HG03571 (cell line): ENCODE data around the gene SLC13A1.

ENCODE experiments used
- ATAC-seq: cut with Tn5 transposase; IDR thresholded peaks from one replicate; pipeline ENCODE4 v1.9.1; 2021; ENCODE audit not compliant: unreplicated experiment

SLC13A1 gene

GRCh38 chr7:123198111-123198510 is 1.7 kb downstream of the SLC13A1 start:
- no peak for ATAC-seq

DNA sequence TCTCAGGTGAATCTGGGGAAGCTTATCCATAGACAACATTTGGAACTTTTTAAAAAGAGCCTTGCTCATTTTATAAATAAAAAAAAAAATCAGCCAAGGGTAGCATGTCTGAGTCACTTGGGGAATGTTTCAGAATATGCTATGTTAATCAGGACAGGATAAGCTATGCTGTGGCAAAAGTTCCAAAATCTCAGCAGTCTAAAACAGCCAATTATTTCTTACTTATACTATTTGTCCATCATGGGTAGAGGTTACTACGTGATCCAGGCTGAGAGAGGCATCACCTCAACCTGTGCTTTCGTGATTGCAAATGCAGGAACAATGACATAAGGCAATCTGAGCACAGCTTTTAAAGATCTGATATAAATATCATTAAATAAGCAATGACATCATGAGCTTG is 6.5 kb downstream of the SLC13A1 start:
- ATAC-seq = no peak

GRCh38 chr7:123191132-123191531 is 8.6 kb downstream of the SLC13A1 start:
- ATAC-seq = no peak

DNA sequence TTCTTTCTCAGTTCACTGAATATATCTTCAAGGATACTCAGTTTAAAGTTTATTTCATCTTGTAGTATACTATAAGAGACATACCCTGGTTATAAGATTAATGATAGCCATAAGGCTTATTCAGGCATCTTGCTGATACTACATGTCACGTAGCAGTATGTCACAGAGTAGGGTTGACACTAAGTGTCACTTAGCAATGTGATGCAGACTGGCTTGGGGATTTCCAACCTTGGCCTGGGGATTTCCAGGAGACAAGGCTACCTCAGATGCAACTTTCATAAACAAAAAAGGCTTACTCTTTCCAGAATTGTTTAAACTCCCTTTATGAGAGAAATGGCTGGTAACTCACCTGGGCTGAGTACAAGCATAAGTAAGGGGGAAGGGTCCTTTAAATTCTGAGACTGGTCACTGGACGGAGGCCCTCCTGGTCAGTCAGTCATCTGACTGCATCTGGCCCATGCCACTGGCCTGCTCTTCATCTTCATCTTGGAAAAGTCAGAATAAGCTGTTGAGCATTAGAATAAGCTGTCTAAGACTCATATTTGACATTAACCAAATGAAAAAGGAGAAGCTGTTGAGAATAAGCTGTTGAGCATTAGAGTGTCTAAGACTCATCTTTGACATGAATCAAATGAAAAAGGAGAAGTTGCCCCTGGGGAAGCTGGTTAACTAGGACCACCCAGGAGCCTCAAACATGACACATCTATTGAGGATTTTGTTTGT is 9.5 kb downstream of the SLC13A1 start:
- peak; percentile 90 for ATAC-seq

DNA sequence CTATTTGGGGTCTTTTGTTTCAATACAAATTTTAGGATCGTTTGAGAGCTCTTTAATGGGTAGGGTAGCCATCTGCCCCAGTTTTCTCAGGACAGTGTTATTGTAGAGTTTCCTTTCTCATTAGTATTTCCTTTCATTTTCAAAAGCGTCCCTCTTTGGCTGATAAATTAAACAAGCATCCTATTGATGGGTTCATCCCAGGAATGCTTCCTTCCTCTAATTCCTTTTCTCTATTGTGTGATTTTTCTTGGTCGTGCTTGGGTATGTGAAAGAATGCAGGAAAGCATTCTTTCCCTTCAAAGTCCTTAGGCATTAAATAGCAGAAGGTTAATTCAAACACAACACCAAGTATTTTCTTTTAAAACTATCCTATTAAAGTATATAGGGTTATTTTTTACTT is 14.0 kb downstream of the SLC13A1 start:
- ATAC-seq = no peak

DNA sequence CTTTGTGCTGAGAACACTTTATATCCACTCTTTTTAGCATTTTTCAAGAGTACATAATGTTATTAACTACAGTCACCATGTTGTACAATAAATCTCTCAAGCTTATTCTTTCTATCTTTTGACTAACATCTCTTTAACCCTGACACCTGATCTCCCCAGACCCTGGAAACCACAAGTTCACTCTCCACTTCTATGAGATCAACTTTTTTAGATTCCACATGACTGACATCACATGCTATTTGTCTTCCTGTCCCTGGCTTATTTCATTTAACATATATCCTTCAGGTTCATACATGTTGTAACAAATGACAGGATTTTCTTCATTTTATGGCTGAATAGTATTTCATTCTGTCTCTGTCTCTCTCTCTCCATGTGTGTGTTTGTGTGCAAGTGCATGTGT is 15.5 kb downstream of the SLC13A1 start:
- ATAC-seq = no peak

GRCh38 chr7:123183431-123183830 is 16.3 kb downstream of the SLC13A1 start:
- no peak for ATAC-seq

DNA sequence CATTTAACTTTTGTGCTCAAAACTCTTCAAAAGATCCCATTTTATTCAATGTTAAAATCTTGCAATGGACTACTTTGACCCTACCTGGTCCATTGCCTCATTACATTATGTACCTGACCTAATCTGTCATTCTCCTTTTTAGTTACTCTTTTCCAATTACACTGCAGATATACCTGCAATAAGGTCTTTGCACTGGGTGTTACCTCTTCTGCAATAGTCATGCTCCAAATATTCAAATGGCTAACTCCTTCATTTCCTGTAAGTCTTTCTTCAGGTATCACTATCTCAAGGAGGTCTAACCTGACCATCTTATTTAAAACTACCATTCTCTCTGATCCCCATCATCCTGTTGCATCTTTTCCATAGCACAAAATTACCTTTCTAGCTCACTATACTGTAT is 22.3 kb downstream of the SLC13A1 start:
- no peak for ATAC-seq

- no peak for ATAC-seq
Observed at GRCh38 chr7:123170333-123171246, 29.2 kb downstream of the SLC13A1 start.

DNA sequence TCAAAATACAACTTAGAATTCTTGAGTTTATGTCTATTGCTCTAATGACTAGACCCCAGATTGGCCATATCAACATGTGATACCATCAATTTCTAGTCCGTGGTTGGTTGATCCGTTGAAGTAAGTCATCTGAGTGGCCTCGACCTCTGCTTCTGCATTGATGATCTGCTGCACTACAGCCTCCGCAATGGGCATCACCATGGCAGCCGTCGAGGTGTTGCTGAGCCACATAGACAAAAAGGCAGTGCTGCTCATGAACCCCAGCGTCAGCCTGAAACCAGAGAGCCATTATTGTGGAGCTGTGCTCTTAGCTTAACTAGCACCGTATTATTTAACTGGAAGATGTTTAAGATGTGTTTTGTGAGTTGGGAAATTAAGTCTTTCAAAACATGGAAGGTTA is 30.7 kb downstream of the SLC13A1 start:
- no peak for ATAC-seq

- no peak for ATAC-seq
Observed at GRCh38 chr7:123157606-123158005, 42.2 kb downstream of the SLC13A1 start.

DNA sequence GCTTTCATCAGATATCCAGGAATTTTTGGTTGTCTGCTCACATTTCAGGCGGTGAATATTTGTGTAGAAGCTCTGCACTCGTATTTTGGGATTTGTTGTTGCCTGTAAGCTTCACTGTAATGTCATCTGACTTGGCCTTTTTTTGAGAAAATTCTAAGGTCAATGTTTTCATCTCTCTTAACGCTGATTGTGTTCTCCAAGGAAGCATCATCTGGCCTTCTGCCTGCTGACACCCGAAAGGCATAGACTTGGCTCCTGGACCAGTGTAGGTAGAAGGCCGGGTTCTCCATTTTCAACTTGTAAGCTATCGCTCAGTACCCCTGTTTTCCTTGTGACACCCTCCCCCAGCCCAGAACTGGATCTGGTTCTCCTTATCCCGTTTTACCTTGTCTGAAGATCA is 44.2 kb downstream of the SLC13A1 start:
- no peak for ATAC-seq

GRCh38 chr7:123154231-123154860 is 45.4 kb downstream of the SLC13A1 start:
- ATAC-seq = peak; percentile 96

DNA sequence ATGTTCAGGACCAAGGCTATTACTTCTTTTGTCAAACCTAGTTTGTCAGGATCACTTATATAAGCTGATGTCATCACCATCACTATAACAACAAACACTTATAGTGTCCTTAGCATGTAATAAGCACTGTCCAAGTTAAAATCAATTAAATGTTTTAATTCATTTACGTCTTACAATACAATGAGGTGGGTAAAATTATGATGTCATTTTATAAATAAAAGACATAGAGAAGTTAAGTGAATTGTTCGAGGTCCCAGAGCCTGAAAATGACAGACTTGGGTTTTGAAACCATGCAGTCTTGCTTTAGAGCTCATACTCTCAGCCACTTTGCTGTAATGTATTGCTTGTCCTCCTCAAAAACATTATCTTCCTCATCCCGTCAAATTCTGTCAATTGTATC is 48.3 kb downstream of the SLC13A1 start:
- no peak for ATAC-seq

DNA sequence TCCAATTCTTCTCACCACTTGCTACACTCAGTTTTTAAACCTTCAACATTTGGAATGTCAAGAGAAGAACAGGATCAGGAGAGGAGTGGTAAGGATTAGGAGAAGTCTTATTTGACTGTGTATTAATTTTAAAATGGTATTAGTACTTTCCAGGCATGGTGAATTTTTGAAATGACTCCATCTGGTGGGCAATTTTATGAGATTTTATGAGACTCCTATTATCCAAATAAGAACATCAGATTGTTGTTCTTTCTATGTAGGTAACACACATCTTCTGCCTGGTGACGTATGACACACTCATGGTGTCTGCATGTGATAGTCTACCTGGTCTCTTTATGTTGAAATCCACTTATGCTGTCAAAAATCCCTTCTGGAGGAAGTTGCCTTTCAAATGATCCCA is 51.0 kb downstream of the SLC13A1 start:
- ATAC-seq = no peak

GRCh38 chr7:123143252-123144006 is 56.3 kb downstream of the SLC13A1 start:
- no peak for ATAC-seq

GRCh38 chr7:123140561-123140960 is 59.2 kb downstream of the SLC13A1 start:
- ATAC-seq = no peak

GRCh38 chr7:123135960-123136359 is 63.8 kb downstream of the SLC13A1 start:
- no peak for ATAC-seq

- ATAC-seq = no peak
Observed at GRCh38 chr7:123133924-123134323, 65.8 kb downstream of the SLC13A1 start.

DNA sequence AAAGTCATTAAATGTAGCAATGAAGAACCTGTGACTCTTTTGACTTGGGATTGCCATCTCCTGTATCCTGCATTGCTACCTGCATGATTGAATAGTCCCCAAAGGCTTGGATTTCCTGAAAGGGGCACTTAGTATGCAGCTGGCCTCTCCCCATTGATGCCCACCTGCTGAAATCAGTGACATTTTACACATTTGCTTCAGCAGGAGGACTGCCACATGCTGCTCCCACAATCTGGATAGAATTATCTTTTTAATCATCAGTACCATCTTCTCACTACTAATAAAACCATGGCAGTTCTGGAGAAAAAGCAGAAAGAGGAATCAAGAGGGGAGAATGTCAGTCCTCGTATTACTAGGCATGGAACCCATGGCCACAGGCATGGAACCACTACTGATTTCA is 67.8 kb downstream of the SLC13A1 start:
- no peak for ATAC-seq

- no peak for ATAC-seq
Observed at GRCh38 chr7:123131556-123131955, 68.2 kb downstream of the SLC13A1 start.
